GM12872 (cell line): ENCODE data around the gene P2RX3.

Source experiments
- TF ChIP-seq, protein P1 (sequence below): IDR thresholded peaks from 3 replicates; pipeline ENCODE4 v1.5.1; 2011; ENCODE audit warnings: low read depth, mild to moderate bottlenecking, low read length, moderate library complexity; ENCODE audit not compliant: insufficient read depth

P2RX3 gene

DNA sequence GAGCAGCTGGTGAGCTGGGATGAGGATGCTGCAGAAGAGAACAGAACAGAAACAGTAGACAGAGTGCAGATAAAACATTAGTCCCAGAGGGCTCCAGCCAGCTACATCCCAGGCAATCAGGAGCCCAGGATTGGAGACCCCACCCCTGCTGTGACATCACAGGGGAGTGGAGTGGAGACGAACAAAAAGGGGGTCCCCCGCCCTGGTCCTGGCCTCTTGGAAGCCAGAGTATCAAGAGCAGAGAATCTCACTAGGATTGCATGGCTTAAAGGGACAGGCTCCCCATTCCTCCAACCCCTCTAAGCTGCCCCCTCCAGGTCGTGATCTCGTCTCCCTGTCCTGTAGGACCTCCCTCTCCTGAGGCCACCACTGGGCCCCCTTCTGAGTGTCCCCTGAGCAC is at the start of gene P2RX3:
Gene P2RX3 (plus strand): TSS at position 211 of the 400 bp plus-strand sequence. CDS start 199 bp downstream, outside the sequence.
- TF ChIP-seq, protein P1, sequence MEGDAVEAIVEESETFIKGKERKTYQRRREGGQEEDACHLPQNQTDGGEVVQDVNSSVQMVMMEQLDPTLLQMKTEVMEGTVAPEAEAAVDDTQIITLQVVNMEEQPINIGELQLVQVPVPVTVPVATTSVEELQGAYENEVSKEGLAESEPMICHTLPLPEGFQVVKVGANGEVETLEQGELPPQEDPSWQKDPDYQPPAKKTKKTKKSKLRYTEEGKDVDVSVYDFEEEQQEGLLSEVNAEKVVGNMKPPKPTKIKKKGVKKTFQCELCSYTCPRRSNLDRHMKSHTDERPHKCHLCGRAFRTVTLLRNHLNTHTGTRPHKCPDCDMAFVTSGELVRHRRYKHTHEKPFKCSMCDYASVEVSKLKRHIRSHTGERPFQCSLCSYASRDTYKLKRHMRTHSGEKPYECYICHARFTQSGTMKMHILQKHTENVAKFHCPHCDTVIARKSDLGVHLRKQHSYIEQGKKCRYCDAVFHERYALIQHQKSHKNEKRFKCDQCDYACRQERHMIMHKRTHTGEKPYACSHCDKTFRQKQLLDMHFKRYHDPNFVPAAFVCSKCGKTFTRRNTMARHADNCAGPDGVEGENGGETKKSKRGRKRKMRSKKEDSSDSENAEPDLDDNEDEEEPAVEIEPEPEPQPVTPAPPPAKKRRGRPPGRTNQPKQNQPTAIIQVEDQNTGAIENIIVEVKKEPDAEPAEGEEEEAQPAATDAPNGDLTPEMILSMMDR: no peak

GRCh38 chr11:57288771-57289579 is 49.2 kb upstream of the P2RX3 start:
- TF ChIP-seq, protein P1: no peak

DNA sequence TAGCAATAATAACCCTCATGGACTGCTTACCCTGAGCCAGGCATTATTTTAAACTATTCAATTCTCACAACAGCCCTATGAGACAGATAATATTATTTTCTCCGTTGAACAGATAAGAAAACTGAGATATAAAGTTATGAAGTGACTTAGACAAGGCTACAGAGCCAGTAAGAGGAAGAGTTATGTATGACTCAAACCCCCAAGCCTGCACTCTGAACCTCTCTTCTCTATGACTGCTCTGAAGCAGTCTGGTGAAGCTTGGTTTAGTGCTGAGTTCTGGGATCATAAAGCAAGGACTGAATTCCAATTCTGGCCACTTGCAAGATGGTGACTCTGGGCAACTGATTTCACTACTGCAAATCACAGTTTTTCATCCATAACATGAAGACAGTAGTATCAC is 47.9 kb upstream of the P2RX3 start:
- TF ChIP-seq, protein P1: no peak

DNA sequence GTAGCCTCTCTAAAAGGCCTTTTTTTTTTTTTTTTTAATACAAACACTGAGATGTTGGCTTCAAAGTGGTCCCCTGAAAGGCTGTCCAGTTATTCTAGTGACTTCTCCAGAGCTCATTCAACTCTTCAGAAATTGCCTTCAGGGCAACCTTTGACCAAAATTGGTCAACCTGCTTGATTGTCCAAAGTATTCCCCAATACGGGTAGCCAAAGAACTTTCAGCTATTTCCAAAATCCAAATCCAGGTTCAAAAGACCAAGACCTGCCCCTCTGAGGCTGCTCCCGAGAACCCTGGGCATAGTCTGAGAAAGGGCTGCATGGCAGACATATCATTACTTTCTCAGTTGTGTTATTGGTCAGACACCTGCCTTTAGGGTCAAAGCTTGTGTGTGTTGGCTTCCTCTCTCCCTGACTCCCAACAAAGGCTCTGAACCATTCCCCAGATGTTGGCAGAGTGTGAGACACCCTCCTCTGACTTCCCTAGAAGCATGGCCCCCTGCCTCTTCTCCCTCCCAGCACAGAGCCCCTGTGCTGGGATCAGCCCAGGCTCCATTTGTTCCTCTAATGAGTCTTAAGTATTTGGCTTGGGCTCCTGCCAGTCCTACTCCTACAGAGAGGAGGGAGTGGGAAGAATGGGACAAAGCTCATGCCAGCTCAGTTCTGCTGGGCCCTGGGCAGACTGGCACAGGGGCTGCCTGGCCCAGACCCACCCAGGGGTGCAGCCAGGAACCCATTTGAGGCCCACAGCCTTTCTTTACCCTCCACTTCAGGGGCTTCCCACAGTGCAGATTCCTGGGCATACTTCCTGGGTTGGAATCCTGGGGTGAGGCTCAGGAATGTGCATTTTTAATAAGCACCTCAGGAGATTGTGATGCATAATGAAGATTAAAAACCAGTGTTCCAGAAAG is 43.7 kb upstream of the P2RX3 start:
- TF ChIP-seq, protein P1: no peak

DNA sequence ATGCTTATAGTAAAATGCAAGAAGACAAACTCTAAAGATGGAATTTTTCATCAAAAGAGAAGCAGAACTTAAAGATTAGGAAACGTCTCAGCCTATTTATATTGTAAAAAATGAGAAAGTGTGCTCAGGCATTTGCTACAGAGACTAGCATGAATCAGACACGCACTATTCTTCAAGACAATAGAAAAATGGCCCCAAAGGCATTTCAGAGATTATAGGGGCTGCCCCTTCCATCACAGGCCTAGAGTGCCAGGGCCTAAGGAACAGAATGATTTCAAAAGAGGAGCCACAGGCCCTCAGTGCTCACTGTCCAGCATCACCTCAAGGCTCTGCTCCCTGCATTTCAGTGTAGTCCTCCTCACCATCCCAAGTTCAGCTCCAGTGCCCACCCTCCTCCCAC is 40.9 kb upstream of the P2RX3 start:
- TF ChIP-seq, protein P1: no peak

GRCh38 chr11:57299150-57299737 is 38.9 kb upstream of the P2RX3 start:
- TF ChIP-seq, protein P1: no peak

DNA sequence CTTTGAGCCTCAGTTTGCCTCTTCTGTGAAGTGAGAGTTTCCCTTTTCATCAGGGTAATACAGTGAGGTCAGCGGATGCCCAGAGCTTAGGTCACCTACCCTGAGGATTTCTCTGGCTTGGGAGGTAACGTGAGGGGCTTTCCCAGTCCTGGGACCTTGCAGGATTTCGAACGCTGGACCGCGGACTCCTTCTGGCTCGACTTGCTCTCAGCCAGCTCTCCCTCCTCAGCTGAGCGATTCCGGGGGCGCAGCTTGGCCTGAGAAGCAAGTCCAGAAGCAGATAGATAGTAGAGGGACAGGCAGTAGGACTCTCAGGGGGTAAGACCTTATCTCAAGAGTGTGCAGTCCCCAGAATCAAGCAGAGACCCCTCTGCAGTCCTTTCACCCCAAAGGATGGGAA is 37.4 kb upstream of the P2RX3 start:
- TF ChIP-seq, protein P1: no peak
